Lower leg skin (tissue), 4 donors: Measurements from ENCODE around the gene TIMD4. TPM values are rescaled to one million over a fixed set of nuclear protein-coding genes. Genes with fewer than 3 reads are reported as not detected.
"Not testable (repeated sequence)": the region's sequence is repeated elsewhere in the genome, so short reads cannot be mapped to it uniquely, and the experiment has no call there.

Experiments used
- DNase-seq, 2 donors: peaks; one replicate each; pipeline ENCODE4 v3.0.0-alpha.2; 2019; ENCODE audit warnings: low spot score in 2 of 2
- H3K4me3 ChIP-seq: fragments of 200-600 bp; sonication (generic); 2 replicates; pipeline ENCODE4 v1.5.1; 2017; ENCODE audit warnings: mild to moderate bottlenecking, low read depth; ENCODE audit not compliant: poor library complexity, severe bottlenecking
- CTCF ChIP-seq, 3 donors: fragments of 450-650 bp; IDR thresholded peaks; one replicate each; pipeline ENCODE4 v1.5.1; 2016; ENCODE audit warnings: antibody characterized with exemption in 3 of 3, mild to moderate bottlenecking in 3 of 3, moderate library complexity in 2 of 3
- POLR2A ChIP-seq, 2 donors: fragments of 450-650 bp; IDR thresholded peaks; one replicate each; pipeline ENCODE4 v1.6.1; 2016 to 2017; ENCODE audit warnings: antibody characterized with exemption in 2 of 2, mild to moderate bottlenecking in 1 of 2, moderate library complexity in 1 of 2
- WGBS, 2 donors: methylation state at CpG; one replicate each; pipeline ENCODE4 v1.1.5; 2018; 5-methylcytosine and 5-hydroxymethylcytosine counted together
- intact Hi-C: fragments of 100-400 bp; cut with DNase I; formaldehyde crosslinking; loops from one replicate; pipeline ENCODE4 v1.15.0; 2023; ENCODE audit warnings: low total_unique reads
- total RNA-seq, 4 donors: library from RNA; depleted of rRNA; stranded (reverse); fragments of >200 nt; gene quantifications; one replicate each; pipeline ENCODE4 v1.1.0, GENCODE V29; 2016

The TIMD4 gene
- total RNA-seq, 4 donors from 2014 or later = 0.23 to 0.71 TPM; not detected in 2

- no peak overlapping the region for H3K4me3 ChIP-seq
- no peak for TF ChIP-seq POLR2A (IDR thresholded peaks at IDR 0.05)
- TF ChIP-seq CTCF (IDR thresholded peaks at IDR 0.05) = no peak
- DNase-seq = no peak
- 61 to 77% methylated on average over 3 of the region's 3 CpGs for WGBS, 2 donors
- intact Hi-C loops = no loop called here
These were observed 12.3 kb downstream of the TIMD4 start for GRCh38 chr5:156950716-156951115.

- no peak for TF ChIP-seq POLR2A (IDR thresholded peaks at IDR 0.05)
- TF ChIP-seq CTCF (IDR thresholded peaks at IDR 0.05) = no peak
- intact Hi-C loops = no loop called here
- no peak overlapping the region for H3K4me3 ChIP-seq
- no peak for DNase-seq
These were observed 13.6 kb downstream of the TIMD4 start for GRCh38 chr5:156949424-156949823.

- H3K4me3 ChIP-seq = no peak overlapping the region
- WGBS, 2 donors = 49 to 57% methylated on average over 3 of the region's 3 CpGs
- TF ChIP-seq CTCF (IDR thresholded peaks at IDR 0.05) (no peak), POLR2A (IDR thresholded peaks at IDR 0.05) (no peak)
- intact Hi-C loops = no loop called here
- DNase-seq = peak in 1 of 2 donors; percentile 20
These were observed 15.1 kb downstream of the TIMD4 start for GRCh38 chr5:156947925-156948324.

- WGBS, 2 donors = 56 to 67% methylated on average over 2 of the region's 2 CpGs
- intact Hi-C loops = no loop called here
- DNase-seq = no peak
- no peak for TF ChIP-seq CTCF (IDR thresholded peaks at IDR 0.05)
- no peak for TF ChIP-seq POLR2A (IDR thresholded peaks at IDR 0.05)
- H3K4me3 ChIP-seq = no peak overlapping the region
These were observed 21.0 kb downstream of the TIMD4 start for GRCh38 chr5:156942064-156942463.

GRCh38 chr5:156940462-156940861 is 22.6 kb downstream of the TIMD4 start:
- 95 to 97% methylated on average over 7 to 20 of the region's 28 CpGs for whole genome bisulfite sequencing, 2 donors
- intact Hi-C loops, H3K4me3 ChIP-seq: not testable (repeated sequence)
- DNase-seq = peak in 1 of 2 donors; percentile 60

GRCh38 chr5:156936972-156937371 is 26.1 kb downstream of the TIMD4 start:
- intact Hi-C loops = no loop called here
- WGBS, 2 donors = 69 to 71% methylated on average over 2 of the region's 2 CpGs
- no peak for TF ChIP-seq CTCF (IDR thresholded peaks at IDR 0.05)
- no peak for TF ChIP-seq POLR2A (IDR thresholded peaks at IDR 0.05)

More at GRCh38 chr5:156936972-156937371, 26.1 kb downstream of the TIMD4 start:
- H3K4me3 ChIP-seq = no peak overlapping the region
- DNase-seq = no peak
